Central memory CD8-positive, alpha-beta T cell (primary cell): ENCODE data around the gene NCS1.

Experiments
- ATAC-seq: fragments of 150-1000 bp; cut with Tn5 transposase; replicated peaks from 2 replicates; pipeline ENCODE4 v1.10.0; 2022; ENCODE audit warnings: mild to moderate bottlenecking, moderate FRiP score, moderate number of reproducible peaks; ENCODE audit not compliant: poor library complexity, severe bottlenecking; ENCODE audit errors: extremely low read depth
- DNase-seq, 2 donors: peaks; one replicate each; pipeline ENCODE4 v3.0.0; 2021; ENCODE audit warnings: low spot score in 2 of 2
- H3K27ac Mint-ChIP-seq: one replicate; pipeline ENCODE4 v1.8.0; 2022; ENCODE audit warnings: low read depth, mild to moderate bottlenecking, moderate library complexity, mixed read lengths
- H3K27me3 Mint-ChIP-seq: one replicate; pipeline ENCODE4 v1.8.0; 2022; ENCODE audit warnings: mixed read lengths
- H3K36me3 Mint-ChIP-seq: one replicate; pipeline ENCODE4 v1.8.0; 2022; ENCODE audit warnings: mild to moderate bottlenecking, moderate library complexity, mixed read lengths; ENCODE audit not compliant: insufficient read depth
- H3K4me1 Mint-ChIP-seq: one replicate; pipeline ENCODE4 v1.8.0; 2022; ENCODE audit warnings: mixed read lengths
- H3K4me3 Mint-ChIP-seq: one replicate; pipeline ENCODE4 v1.8.0; 2022; ENCODE audit warnings: mild to moderate bottlenecking, moderate library complexity, mixed read lengths
- H3K9me3 Mint-ChIP-seq: one replicate; pipeline ENCODE4 v1.8.0; 2022; ENCODE audit warnings: mixed read lengths

The NCS1 gene

DNA sequence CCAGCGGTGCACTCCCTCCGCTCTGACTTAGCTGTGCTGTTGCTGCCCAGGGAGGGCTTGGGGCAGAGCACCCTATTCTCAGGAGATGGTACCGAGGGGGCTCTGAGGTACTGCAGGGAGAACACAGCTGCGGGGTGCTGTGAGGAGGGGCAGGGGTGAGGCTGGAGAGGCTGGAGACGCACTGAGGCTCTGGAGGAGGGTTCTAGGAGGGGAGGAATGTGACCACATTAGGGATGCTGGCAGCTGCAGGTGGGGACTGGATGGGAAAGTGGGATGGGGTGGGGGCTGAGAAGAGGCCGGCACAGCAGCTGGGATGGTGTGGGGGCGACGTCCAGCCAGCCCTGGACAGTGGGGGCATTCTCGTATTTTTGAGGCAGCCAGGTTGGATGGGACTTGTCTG lies 20.9 kb downstream of the NCS1 start:
- no peaks in the 10 kb centered on the region for H3K36me3 Mint-ChIP-seq
- H3K4me3 Mint-ChIP-seq, result no peak overlapping the region
- no peak for ATAC-seq
- no peak for DNase-seq
- H3K27ac Mint-ChIP-seq, result no peak overlapping the region
- peaks cover 18% of the 10 kb centered on the region for H3K27me3 Mint-ChIP-seq
- no peaks in the 10 kb centered on the region for H3K9me3 Mint-ChIP-seq
- no peaks in the 10 kb centered on the region for H3K4me1 Mint-ChIP-seq

DNA sequence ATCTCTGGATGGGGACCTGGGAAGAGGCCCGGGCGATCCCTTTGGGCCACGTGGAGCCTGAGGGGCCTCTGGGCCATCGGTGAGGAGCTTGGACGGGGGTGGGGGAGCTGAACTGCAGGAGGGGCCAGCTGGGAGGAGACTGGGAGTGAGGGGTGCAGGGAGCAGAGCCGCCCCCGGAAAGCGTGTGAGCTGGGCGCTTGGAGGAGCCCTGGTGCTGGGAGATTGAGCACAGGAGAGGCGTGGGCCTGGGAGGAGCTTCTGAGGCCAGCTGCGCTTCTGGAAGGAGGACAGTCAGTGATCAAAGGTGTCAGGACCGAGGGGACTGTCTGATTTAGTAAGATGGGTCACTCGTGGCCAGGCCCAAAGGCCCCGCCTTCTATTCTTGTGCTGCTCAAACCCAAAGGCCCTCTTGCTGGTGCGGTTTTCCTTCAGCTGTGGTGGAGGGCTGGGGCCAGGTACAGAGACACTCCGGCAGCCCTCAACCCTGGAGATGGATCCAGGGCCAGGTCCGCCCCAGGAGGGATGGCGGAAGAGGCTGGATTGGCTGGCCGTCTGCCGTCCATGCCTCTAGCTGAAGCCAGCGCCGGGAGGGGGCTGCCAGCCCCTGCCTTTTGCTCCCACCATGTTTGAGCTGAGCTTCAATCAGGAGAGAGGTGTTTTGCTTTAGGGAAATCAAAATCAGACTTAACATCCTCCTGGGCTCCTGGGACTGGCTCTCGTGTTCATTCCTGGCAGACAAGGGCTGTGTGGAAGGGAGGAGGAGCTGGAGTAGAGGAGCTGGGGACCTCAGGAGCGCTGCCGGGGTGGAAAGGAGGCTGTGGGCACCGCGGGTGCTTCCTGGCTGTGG lies 21.6 kb downstream of the NCS1 start:
- Mint-ChIP-seq H3K4me3 (no peak overlapping the region), H3K27ac (no peak overlapping the region), H3K27me3 (peaks cover 18% of the 10 kb centered on the region), H3K9me3 (no peaks in the 10 kb centered on the region), H3K4me1 (no peaks in the 10 kb centered on the region), H3K36me3 (no peaks in the 10 kb centered on the region)
- no peak for ATAC-seq
- no peak for DNase-seq

DNA sequence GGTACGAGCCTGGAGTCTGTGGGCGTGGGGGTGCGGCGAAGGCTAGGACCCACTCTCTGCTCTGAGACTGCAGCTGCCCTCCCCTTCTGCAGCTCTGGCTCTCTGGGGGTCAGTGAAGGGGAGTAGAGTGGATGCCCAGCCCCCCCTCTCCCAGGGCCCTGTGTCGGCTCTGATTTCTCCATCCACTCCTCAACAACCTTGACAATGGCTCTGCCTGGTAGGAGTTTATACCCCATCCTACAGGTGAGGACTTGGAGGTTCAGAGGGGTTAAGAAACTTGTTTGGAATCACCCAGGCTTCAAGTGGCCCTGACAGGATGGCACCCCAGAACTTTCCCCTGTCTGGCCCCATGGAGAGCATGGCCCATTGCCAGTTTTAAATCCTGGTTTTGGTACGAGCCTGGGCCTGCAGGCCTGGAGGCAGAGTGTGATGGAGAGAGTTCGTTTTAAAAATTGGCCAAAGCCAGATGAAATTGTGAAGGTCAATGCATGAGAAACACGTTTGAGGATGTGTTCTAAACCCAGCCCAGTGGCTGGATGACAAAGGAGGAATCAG lies 22.3 kb downstream of the NCS1 start:
- no peaks in the 10 kb centered on the region for H3K4me1 Mint-ChIP-seq
- no peak for ATAC-seq
- no peak for DNase-seq
- H3K27ac Mint-ChIP-seq, result no peak overlapping the region
- no peaks in the 10 kb centered on the region for H3K9me3 Mint-ChIP-seq
- no peak overlapping the region for H3K4me3 Mint-ChIP-seq
- no peaks in the 10 kb centered on the region for H3K36me3 Mint-ChIP-seq
- peaks cover 18% of the 10 kb centered on the region for H3K27me3 Mint-ChIP-seq

GRCh38 chr9:130195638-130196037 lies 23.4 kb downstream of the NCS1 start:
- ATAC-seq, result no peak
- Mint-ChIP-seq H3K9me3 (no peaks in the 10 kb centered on the region), H3K27me3 (peaks cover 18% of the 10 kb centered on the region), H3K4me1 (no peaks in the 10 kb centered on the region), H3K4me3 (no peak overlapping the region), H3K27ac (no peak overlapping the region), H3K36me3 (no peaks in the 10 kb centered on the region)
- DNase-seq, result no peak

DNA sequence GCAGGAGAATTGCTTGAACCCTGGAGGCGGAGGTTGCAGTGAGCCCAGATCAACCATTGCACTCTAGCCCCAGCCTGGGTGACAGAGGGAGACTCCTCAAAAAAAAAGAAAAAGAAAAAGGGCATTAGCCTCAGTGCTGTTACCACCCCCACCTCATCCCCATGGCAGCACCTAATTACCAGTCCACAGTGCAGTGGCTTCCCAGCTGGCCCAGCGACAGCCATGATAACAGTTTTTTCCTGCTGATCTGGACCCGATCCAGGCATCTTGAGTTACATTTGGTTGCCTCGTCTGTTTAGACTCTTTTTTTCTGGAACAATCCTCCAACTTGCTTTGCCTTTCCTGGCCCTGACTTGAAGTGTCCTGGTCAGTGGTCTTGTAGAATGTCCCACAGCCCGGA lies 24.4 kb downstream of the NCS1 start:
- no peak for ATAC-seq
- no peak overlapping the region for H3K27ac Mint-ChIP-seq
- DNase-seq, result no peak
- H3K36me3 Mint-ChIP-seq, result no peaks in the 10 kb centered on the region
- H3K27me3 Mint-ChIP-seq, result peaks cover 18% of the 10 kb centered on the region
- no peak overlapping the region for H3K4me3 Mint-ChIP-seq
- no peaks in the 10 kb centered on the region for H3K9me3 Mint-ChIP-seq
- H3K4me1 Mint-ChIP-seq, result no peaks in the 10 kb centered on the region

GRCh38 chr9:130197386-130197785 lies 25.2 kb downstream of the NCS1 start:
- peaks cover 13% of the 10 kb centered on the region for H3K27me3 Mint-ChIP-seq
- H3K36me3 Mint-ChIP-seq, result no peaks in the 10 kb centered on the region
- no peak overlapping the region for H3K27ac Mint-ChIP-seq
- ATAC-seq (no peak), DNase-seq (no peak)
- H3K9me3 Mint-ChIP-seq, result no peaks in the 10 kb centered on the region
- H3K4me3 Mint-ChIP-seq, result no peak overlapping the region
- H3K4me1 Mint-ChIP-seq, result no peaks in the 10 kb centered on the region

DNA sequence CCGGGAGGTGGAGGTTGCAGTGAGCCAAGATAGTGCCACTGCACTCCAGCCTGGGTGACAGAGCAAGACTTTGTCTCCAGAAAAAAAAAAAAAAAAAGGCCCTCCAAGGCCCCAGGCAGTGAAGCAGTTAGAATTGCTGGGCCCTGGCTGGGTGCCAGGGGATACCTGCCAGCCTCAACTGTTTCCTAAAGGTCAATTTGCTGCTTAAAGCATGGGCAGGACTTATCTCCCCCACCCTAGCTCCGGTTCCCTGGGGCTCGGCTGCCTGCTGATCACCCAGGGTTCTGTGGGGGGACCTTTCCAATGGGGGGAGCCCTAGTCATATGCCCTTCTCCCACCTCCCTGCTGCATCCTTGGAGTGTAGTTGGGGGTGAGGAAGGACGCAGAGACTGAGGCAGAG lies 25.7 kb downstream of the NCS1 start:
- DNase-seq (no peak), ATAC-seq (no peak)
- no peak overlapping the region for H3K27ac Mint-ChIP-seq

GRCh38 chr9:130198501-130199179 lies 26.4 kb downstream of the NCS1 start:
- Mint-ChIP-seq H3K4me3 (no peak overlapping the region), H3K27ac (no peak overlapping the region), H3K27me3 (peaks cover under 1% of the 10 kb centered on the region), H3K9me3 (no peaks in the 10 kb centered on the region), H3K36me3 (no peaks in the 10 kb centered on the region), H3K4me1 (no peaks in the 10 kb centered on the region)
- DNase-seq (no peak), ATAC-seq (no peak)

More for the DNA sequence above, 25.7 kb downstream of the NCS1 start:
- no peaks in the 10 kb centered on the region for H3K4me1 Mint-ChIP-seq
- H3K4me3 Mint-ChIP-seq, result no peak overlapping the region
- H3K9me3 Mint-ChIP-seq, result no peaks in the 10 kb centered on the region
- peaks cover 8% of the 10 kb centered on the region for H3K27me3 Mint-ChIP-seq
- no peaks in the 10 kb centered on the region for H3K36me3 Mint-ChIP-seq

- Mint-ChIP-seq H3K36me3 (no peaks in the 10 kb centered on the region), H3K4me3 (no peak overlapping the region), H3K27me3 (no peaks in the 10 kb centered on the region), H3K4me1 (no peaks in the 10 kb centered on the region), H3K9me3 (no peaks in the 10 kb centered on the region), H3K27ac (no peak overlapping the region)
- no peak for ATAC-seq
- no peak for DNase-seq
These were observed 27.4 kb downstream of the NCS1 start for GRCh38 chr9:130199605-130200004.

DNA sequence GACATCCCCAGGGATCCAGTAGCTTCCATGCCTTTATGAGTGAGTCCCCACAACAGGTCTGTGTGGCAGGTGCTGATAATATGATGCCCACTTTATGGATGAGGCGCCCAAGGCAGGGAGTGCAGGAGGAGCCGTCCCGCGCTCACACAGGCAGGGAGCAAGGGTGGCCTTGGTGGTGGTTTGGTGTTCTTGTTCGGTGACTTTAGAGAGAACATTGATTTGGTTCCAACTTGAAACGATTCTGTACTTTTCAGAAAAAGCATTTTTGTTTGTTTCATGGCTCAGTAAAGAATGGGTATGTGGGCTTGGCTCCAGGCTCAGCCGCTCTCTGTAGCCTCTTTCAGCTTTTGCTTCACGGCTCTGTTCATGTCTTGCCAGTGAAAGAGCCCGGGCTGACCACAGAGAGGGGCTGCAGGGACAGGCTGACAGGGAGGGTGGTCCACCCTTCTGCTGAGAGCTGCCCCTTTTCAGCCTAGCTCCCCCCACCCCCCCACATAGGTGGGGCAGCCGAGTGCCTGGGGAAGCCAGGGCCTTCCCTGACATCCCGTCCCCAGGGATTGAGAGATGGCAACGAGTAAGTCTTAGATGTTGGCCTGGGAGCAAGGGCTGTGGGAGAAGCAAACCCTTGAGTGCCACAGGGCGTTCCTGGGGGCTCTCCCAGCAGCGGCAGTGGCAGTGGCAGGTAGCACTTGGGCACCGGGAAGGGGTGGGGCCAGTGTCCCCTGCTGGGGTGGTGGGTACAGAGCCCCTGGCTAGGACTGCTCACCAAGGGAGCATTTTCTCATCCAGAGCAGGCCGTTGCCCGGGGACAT lies 28.0 kb downstream of the NCS1 start:
- no peaks in the 10 kb centered on the region for H3K9me3 Mint-ChIP-seq
- DNase-seq (no peak), ATAC-seq (no peak)
- no peaks in the 10 kb centered on the region for H3K27me3 Mint-ChIP-seq
- H3K36me3 Mint-ChIP-seq, result no peaks in the 10 kb centered on the region
- no peak overlapping the region for H3K27ac Mint-ChIP-seq
- H3K4me3 Mint-ChIP-seq, result no peak overlapping the region
- H3K4me1 Mint-ChIP-seq, result no peaks in the 10 kb centered on the region

- H3K4me1 Mint-ChIP-seq, result no peaks in the 10 kb centered on the region
- no peaks in the 10 kb centered on the region for H3K27me3 Mint-ChIP-seq
- ATAC-seq, result no peak
- H3K36me3 Mint-ChIP-seq, result no peaks in the 10 kb centered on the region
- no peak for DNase-seq
- H3K27ac Mint-ChIP-seq, result no peak overlapping the region
- no peaks in the 10 kb centered on the region for H3K9me3 Mint-ChIP-seq
- no peak overlapping the region for H3K4me3 Mint-ChIP-seq
These were observed 29.2 kb downstream of the NCS1 start for GRCh38 chr9:130201399-130201873.

DNA sequence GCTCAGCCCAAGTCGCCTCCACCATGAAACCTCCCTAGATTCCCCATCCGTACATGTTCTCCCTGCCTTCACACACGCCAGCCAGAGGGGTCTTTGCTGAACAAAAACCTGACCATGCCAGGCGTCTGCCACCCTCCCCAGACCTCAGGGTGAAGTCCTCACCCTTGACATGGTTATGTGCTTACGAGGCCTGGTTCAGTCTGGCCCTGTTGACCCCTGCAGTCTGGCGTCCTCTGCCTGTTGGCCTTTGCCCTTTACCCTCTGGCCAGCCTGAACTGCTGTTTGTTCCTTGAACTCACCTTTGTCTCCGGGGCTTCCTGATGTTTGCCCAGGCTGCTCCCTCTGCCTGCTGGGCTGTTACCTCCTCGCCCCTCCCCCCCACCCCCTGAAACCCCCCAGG lies 29.8 kb downstream of the NCS1 start:
- H3K27me3 Mint-ChIP-seq, result no peaks in the 10 kb centered on the region
- ATAC-seq, result no peak

More for the DNA sequence above, 29.8 kb downstream of the NCS1 start:
- no peak overlapping the region for H3K27ac Mint-ChIP-seq
- DNase-seq, result no peak
- no peaks in the 10 kb centered on the region for H3K9me3 Mint-ChIP-seq
- no peak overlapping the region for H3K4me3 Mint-ChIP-seq
- H3K4me1 Mint-ChIP-seq, result no peaks in the 10 kb centered on the region
- H3K36me3 Mint-ChIP-seq, result no peaks in the 10 kb centered on the region
